SK-N-SH treated with all-trans-retinoic acid at 6 μM for 48 hours (cell line): ENCODE results near the gene MINDY4.

Experiments
- ATAC-seq: fragments of 200-7000 bp; cut with Tn5 transposase; 3 replicates; pipeline ENCODE4 v1.9.1; 2020; ENCODE audit warnings: mild to moderate bottlenecking, moderate library complexity
- ARNTL ChIP-seq: fragments of 450-650 bp; formaldehyde crosslinking; IDR thresholded peaks from 2 replicates; pipeline ENCODE4 v1.5.0; 2020; ENCODE audit warnings: low read depth, mild to moderate bottlenecking, moderate library complexity, borderline replicate concordance
- BACH2 ChIP-seq: fragments of 250-450 bp; sonication (Bioruptor Pico); IDR thresholded peaks from 2 replicates; pipeline ENCODE4 v1.9.0; 2021; ENCODE audit warnings: mild to moderate bottlenecking, borderline replicate concordance
- CSDC2 ChIP-seq: fragments of 250-450 bp; sonication (Bioruptor Pico); IDR thresholded peaks from 2 replicates; pipeline ENCODE4 v1.5.0; 2020; ENCODE audit warnings: mild to moderate bottlenecking, moderate library complexity
- ESRRG ChIP-seq: fragments of 250-450 bp; sonication (Bioruptor Pico); IDR thresholded peaks from 2 replicates; pipeline ENCODE4 v1.6.1; 2021; ENCODE audit warnings: mild to moderate bottlenecking
- GLIS3 ChIP-seq: fragments of 250-450 bp; sonication (Bioruptor Pico); IDR thresholded peaks from 2 replicates; pipeline ENCODE4 v1.5.0; 2020; ENCODE audit warnings: mild to moderate bottlenecking, moderate library complexity
- ISL1 ChIP-seq: fragments of 250-450 bp; sonication (Bioruptor Pico); IDR thresholded peaks from 2 replicates; pipeline ENCODE4 v2.1.2; 2022; ENCODE audit warnings: mild to moderate bottlenecking, moderate library complexity
- OSR1 ChIP-seq: fragments of 250-450 bp; sonication (Bioruptor Pico); IDR thresholded peaks from 2 replicates; pipeline ENCODE4 v1.8.0; 2022; ENCODE audit warnings: moderate library complexity, mild to moderate bottlenecking, inconsistent platforms
- POU6F1 ChIP-seq: fragments of 250-450 bp; sonication (Bioruptor Pico); IDR thresholded peaks from 2 replicates; pipeline ENCODE4 v1.8.0; 2021; ENCODE audit warnings: low read depth, mild to moderate bottlenecking, moderate library complexity, borderline replicate concordance
- PPARA ChIP-seq: fragments of 250-450 bp; sonication (Bioruptor Pico); IDR thresholded peaks from 2 replicates; pipeline ENCODE4 v1.5.0; 2020; ENCODE audit warnings: mild to moderate bottlenecking, borderline replicate concordance
- RARB ChIP-seq: fragments of 250-450 bp; sonication (Bioruptor Pico); IDR thresholded peaks from 2 replicates; pipeline ENCODE4 v1.8.0; 2021; ENCODE audit warnings: mild to moderate bottlenecking, moderate library complexity
- SNAI2 ChIP-seq: fragments of 250-450 bp; sonication (Bioruptor Pico); IDR thresholded peaks from 2 replicates; pipeline ENCODE4 v1.5.0; 2020; ENCODE audit warnings: mild to moderate bottlenecking, moderate library complexity
- TCF4 ChIP-seq: fragments of 250-450 bp; sonication (Bioruptor Pico); IDR thresholded peaks from 2 replicates; pipeline ENCODE4 v1.8.0; 2021; ENCODE audit warnings: mild to moderate bottlenecking, moderate library complexity, borderline replicate concordance
- TOX ChIP-seq: fragments of 250-450 bp; sonication (Bioruptor Pico); IDR thresholded peaks from 2 replicates; pipeline ENCODE4 v1.8.0; 2021; ENCODE audit warnings: mild to moderate bottlenecking, moderate library complexity, borderline replicate concordance
- TSHZ2 ChIP-seq: fragments of 250-450 bp; sonication (Bioruptor Pico); IDR thresholded peaks from 2 replicates; pipeline ENCODE4 v1.5.0; 2020; ENCODE audit warnings: mild to moderate bottlenecking, moderate library complexity
- ZFP30 ChIP-seq: fragments of 450-650 bp; formaldehyde crosslinking; IDR thresholded peaks from 2 replicates; pipeline ENCODE4 v1.5.0; 2022; ENCODE audit warnings: mild to moderate bottlenecking, moderate library complexity
- ZNF565 ChIP-seq: fragments of 450-650 bp; formaldehyde crosslinking; conservative IDR thresholded peaks from 2 replicates; pipeline ENCODE4 v1.5.0; 2020; ENCODE audit warnings: low read depth, mild to moderate bottlenecking, moderate library complexity
- ZNF70 ChIP-seq: fragments of 450-650 bp; formaldehyde crosslinking; IDR thresholded peaks from 2 replicates; pipeline ENCODE4 v1.5.0; 2020; ENCODE audit warnings: mild to moderate bottlenecking, moderate library complexity
- ZNF8 ChIP-seq: fragments of 450-650 bp; formaldehyde crosslinking; IDR thresholded peaks from 2 replicates; pipeline ENCODE4 v1.5.0; 2020; ENCODE audit warnings: mild to moderate bottlenecking, moderate library complexity
- TF ChIP-seq, protein P1 (sequence below): fragments of 250-450 bp; sonication (Bioruptor Pico); IDR thresholded peaks from 2 replicates; pipeline ENCODE4 v1.8.0; 2020; ENCODE audit warnings: mild to moderate bottlenecking, moderate library complexity, borderline replicate concordance
- TF ChIP-seq, protein P2 (sequence below): fragments of 250-450 bp; sonication (Bioruptor Pico); IDR thresholded peaks from 2 replicates; pipeline ENCODE4 v1.5.1; 2020; ENCODE audit warnings: low read depth, mild to moderate bottlenecking, moderate library complexity

The MINDY4 gene

GRCh38 chr7:30933124-30933974 is 162.1 kb downstream of the MINDY4 start:
- no peak for ATAC-seq
- TF ChIP-seq ZFP30 (CRISPR knock-in tag) (no peak), OSR1 (no peak), CSDC2 (CRISPR knock-in tag) (no peak), ARNTL (CRISPR knock-in tag) (no peak), ESRRG (CRISPR knock-in tag) (no peak), POU6F1 (CRISPR knock-in tag) (no peak), RARB (no peak)

DNA sequence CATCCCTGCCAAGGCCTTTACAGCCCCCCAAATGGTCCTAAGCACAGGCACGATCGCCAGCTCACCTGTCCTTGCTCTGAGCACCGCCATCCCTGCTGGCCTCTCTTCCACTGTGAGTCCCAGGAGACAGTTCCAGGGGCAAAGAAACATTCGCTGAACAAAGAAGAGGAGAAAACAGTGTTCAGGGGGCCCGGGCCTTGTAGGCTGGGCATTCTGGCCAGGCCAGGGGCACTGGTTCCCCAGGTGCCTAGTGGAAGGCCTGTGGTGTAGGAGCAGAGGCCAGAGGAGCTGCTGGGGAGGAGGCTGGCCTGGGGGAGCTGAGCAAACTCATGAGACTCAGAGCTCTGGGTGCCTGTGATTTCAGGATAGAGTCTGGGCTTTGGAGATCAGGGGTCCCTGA is 163.0 kb downstream of the MINDY4 start:
- TF ChIP-seq, protein P1, sequence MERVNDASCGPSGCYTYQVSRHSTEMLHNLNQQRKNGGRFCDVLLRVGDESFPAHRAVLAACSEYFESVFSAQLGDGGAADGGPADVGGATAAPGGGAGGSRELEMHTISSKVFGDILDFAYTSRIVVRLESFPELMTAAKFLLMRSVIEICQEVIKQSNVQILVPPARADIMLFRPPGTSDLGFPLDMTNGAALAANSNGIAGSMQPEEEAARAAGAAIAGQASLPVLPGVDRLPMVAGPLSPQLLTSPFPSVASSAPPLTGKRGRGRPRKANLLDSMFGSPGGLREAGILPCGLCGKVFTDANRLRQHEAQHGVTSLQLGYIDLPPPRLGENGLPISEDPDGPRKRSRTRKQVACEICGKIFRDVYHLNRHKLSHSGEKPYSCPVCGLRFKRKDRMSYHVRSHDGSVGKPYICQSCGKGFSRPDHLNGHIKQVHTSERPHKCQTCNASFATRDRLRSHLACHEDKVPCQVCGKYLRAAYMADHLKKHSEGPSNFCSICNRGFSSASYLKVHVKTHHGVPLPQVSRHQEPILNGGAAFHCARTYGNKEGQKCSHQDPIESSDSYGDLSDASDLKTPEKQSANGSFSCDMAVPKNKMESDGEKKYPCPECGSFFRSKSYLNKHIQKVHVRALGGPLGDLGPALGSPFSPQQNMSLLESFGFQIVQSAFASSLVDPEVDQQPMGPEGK (CRISPR knock-in tag) = no peak
- TF ChIP-seq ESRRG (CRISPR knock-in tag) = no peak
- TF ChIP-seq RARB = no peak
- TF ChIP-seq GLIS3 (CRISPR knock-in tag) = no peak
- no peak for TF ChIP-seq ZNF565 (CRISPR knock-in tag)
- no peak for TF ChIP-seq OSR1
- TF ChIP-seq PPARA (CRISPR knock-in tag) = no peak
- no peak for TF ChIP-seq ARNTL (CRISPR knock-in tag)
- no peak for TF ChIP-seq CSDC2 (CRISPR knock-in tag)
- TF ChIP-seq SNAI2 (CRISPR knock-in tag) = no peak
- no peak for TF ChIP-seq ZFP30 (CRISPR knock-in tag)
- TF ChIP-seq TCF4 (CRISPR knock-in tag) = no peak
- no peak for TF ChIP-seq TSHZ2 (CRISPR knock-in tag)
- TF ChIP-seq BACH2 = no peak
- TF ChIP-seq TOX (CRISPR knock-in tag) = no peak
- TF ChIP-seq, protein P2, sequence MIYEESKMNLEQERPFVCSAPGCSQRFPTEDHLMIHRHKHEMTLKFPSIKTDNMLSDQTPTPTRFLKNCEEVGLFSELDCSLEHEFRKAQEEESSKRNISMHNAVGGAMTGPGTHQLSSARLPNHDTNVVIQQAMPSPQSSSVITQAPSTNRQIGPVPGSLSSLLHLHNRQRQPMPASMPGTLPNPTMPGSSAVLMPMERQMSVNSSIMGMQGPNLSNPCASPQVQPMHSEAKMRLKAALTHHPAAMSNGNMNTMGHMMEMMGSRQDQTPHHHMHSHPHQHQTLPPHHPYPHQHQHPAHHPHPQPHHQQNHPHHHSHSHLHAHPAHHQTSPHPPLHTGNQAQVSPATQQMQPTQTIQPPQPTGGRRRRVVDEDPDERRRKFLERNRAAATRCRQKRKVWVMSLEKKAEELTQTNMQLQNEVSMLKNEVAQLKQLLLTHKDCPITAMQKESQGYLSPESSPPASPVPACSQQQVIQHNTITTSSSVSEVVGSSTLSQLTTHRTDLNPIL = no peak
- no peak for TF ChIP-seq ZNF8 (CRISPR knock-in tag)
- TF ChIP-seq ZNF70 = no peak
- TF ChIP-seq ISL1 = no peak
- TF ChIP-seq POU6F1 (CRISPR knock-in tag) = no peak
- TF ChIP-seq, all 23 proteins: peak for 0
- no peak for ATAC-seq
